MM.1S (cell line): Measurements from ENCODE around the gene DSCAML1.
"Not testable (repeated sequence)": the region's sequence is repeated elsewhere in the genome, so short reads cannot be mapped to it uniquely, and the experiment has no call there.

ENCODE experiments used
- CTCF ChIP-seq: fragments of 300-600 bp; sonication (generic); IDR thresholded peaks from 2 replicates; pipeline ENCODE4 v1.5.1; 2016; ENCODE audit warnings: antibody characterized with exemption, low read length, mixed read lengths
- EZH2 ChIP-seq: fragments of 300-600 bp; sonication (generic); optimal IDR thresholded peaks from 2 replicates; pipeline ENCODE3; 2017; ENCODE audit warnings: low read depth, mild to moderate bottlenecking, antibody characterized with exemption, low read length, mixed read lengths
- EZH2phosphoT487 ChIP-seq: fragments of 300-600 bp; sonication (generic); IDR thresholded peaks from 2 replicates; pipeline ENCODE4 v1.6.1; 2018; ENCODE audit warnings: antibody characterized with exemption, low read length

- TF ChIP-seq CTCF, EZH2phosphoT487, EZH2: not testable (repeated sequence)
Measured at GRCh38 chr11:117398618-117399017, 398.4 kb downstream of the DSCAML1 start.
